GM12874 (cell line): ENCODE data around the gene EDN2.

ENCODE experiments used
- TF ChIP-seq, protein P1 (sequence below): IDR thresholded peaks from 2 replicates; pipeline ENCODE4 v1.5.1; 2011; ENCODE audit warnings: low read depth, mild to moderate bottlenecking, control low read depth, low read length, moderate library complexity; ENCODE audit not compliant: insufficient read depth

EDN2 gene

GRCh38 chr1:41515778-41516167 lies 31.3 kb upstream of the EDN2 start:
- TF ChIP-seq, protein P1, sequence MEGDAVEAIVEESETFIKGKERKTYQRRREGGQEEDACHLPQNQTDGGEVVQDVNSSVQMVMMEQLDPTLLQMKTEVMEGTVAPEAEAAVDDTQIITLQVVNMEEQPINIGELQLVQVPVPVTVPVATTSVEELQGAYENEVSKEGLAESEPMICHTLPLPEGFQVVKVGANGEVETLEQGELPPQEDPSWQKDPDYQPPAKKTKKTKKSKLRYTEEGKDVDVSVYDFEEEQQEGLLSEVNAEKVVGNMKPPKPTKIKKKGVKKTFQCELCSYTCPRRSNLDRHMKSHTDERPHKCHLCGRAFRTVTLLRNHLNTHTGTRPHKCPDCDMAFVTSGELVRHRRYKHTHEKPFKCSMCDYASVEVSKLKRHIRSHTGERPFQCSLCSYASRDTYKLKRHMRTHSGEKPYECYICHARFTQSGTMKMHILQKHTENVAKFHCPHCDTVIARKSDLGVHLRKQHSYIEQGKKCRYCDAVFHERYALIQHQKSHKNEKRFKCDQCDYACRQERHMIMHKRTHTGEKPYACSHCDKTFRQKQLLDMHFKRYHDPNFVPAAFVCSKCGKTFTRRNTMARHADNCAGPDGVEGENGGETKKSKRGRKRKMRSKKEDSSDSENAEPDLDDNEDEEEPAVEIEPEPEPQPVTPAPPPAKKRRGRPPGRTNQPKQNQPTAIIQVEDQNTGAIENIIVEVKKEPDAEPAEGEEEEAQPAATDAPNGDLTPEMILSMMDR, result no peak

DNA sequence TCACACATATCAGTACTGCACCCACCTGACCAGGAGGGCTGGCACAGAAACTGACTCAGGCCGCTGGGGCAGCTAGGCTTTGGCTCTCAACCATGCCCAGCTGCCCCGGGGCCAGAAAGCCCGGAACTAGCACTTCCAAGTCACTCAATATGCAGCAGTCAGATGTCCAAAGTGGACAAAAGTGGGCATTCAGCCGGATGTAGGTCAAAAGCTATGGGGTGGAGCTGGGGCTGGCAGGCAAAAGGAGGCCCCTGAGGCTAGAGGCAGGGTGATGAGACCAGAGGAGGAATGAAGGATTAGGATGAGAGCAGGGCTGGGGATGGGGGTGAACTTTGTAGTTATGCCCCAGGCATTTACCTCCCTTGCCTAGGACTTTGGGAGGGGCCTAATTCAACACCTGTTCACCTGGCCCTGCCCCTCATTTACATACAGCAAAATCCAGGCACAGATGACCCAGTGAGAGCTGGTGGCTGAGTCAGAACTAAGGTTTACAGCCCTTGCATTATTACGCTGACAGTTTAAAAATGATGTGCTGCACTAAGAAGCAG lies 30.7 kb upstream of the EDN2 start:
- TF ChIP-seq, protein P1, result no peak

GRCh38 chr1:41514381-41514780 lies 29.9 kb upstream of the EDN2 start:
- TF ChIP-seq, protein P1, result no peak

DNA sequence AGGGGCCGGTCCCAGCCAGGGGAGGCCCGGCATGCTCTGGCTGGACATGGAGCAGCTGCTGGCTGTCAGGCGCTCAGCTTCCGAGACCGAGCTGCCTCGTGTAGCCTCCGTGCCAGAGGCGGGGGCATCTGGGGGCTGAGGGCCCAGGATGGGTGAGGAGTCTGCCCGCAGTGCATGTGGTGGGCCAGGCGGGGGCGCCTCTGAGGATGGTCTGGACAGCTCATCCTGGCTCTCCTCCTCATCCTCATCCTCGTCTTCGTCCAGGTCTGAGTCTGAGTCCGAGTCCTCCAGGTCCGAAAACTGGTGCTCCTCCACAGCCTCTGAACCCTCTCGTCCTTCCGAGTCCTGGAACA lies 28.9 kb upstream of the EDN2 start:
- TF ChIP-seq, protein P1, result peak; percentile 79

DNA sequence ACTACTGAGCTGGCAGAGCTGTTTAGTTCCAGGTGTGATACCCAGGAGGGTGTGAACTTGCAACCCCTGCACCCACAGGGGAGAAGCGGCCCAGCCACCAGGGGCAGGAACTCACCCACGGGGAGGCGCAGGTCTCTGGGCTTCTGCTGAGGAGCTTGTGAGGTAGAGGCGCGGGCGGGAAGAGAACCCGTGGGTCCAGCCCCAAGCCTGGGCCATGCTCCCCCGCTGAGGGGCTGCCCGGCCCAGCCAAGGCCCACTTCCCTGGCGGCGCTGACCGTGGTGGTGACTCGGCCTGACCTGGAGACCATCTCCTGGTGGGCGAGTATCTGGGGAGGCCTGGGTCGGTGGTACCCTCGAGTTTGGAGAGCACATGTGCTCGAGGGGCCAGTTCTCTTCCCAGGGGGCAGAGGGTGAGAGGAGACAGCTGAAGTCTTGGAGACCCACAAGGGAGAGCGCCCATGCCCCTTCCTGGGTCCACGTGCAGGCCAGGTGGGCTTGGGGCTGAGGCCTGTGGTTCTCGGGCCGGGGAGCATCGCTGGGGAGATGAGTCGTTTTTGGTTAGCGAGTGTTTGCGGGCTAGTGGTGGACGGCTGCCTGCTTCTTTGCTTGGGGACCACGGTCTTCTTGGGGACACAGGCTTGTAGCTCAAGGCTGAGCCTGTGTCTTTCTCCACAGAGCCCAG lies 28.4 kb upstream of the EDN2 start:
- TF ChIP-seq, protein P1, result no peak

DNA sequence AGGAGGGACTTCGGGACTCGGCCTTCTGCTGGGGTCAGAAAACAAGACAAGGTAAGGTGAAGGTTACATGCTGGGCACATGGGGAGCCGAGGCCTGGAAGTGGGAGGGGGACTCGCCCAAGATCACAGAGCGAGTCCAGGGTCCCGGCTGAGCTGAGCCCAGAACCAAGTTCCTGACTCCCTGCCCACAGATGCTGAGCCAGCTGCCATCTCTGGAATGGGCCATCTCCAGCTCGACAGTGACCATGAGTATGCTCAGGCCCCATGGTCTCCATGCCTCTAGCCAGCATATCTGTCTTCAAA lies 26.7 kb upstream of the EDN2 start:
- TF ChIP-seq, protein P1, result no peak

- TF ChIP-seq, protein P1, result no peak
Measured at GRCh38 chr1:41510531-41511238, 26.2 kb upstream of the EDN2 start.
